Activated T-helper 2 cell treated with anti-CD3 and anti-CD28 coated beads, Interferon-gamma antibody, Interleukin-2, Interleukin-4, amounts not matched to agents 10 μg/mL and 5 μg/mL and 100 μg/mL, durations not matched to agents 14 hours and 24 hours and 36 hours (primary cell): ENCODE results near the gene PXDC1. TPM values are rescaled to one million over a fixed set of nuclear protein-coding genes. Genes with fewer than 3 reads are reported as not detected.

Source experiments
- DNase-seq: peaks from one replicate; pipeline ENCODE4 v3.0.0; 2021; ENCODE audit warnings: low spot score
- H3K27ac Mint-ChIP-seq: one replicate; pipeline ENCODE4 v1.8.0; 2021; ENCODE audit warnings: mixed read lengths
- H3K27me3 Mint-ChIP-seq: one replicate; pipeline ENCODE4 v1.8.0; 2021; ENCODE audit warnings: low read depth, mixed read lengths
- H3K36me3 Mint-ChIP-seq: one replicate; pipeline ENCODE4 v1.8.0; 2021; ENCODE audit warnings: low read depth, mixed read lengths
- H3K4me1 Mint-ChIP-seq: one replicate; pipeline ENCODE4 v1.8.0; 2021; ENCODE audit warnings: low read depth, mixed read lengths
- H3K4me3 Mint-ChIP-seq: one replicate; pipeline ENCODE4 v1.8.0; 2021; ENCODE audit warnings: low read depth, mild to moderate bottlenecking, moderate library complexity, mixed read lengths
- H3K9me3 Mint-ChIP-seq: one replicate; pipeline ENCODE4 v1.8.0; 2021; ENCODE audit warnings: mixed read lengths
- intact Hi-C: fragments of 100-400 bp; cut with micrococcal nuclease; formaldehyde crosslinking; loops from one replicate; pipeline ENCODE4 v1.15.1; 2023
- total RNA-seq: library from RNA; stranded (reverse); gene quantifications from 2 replicates; pipeline ENCODE4 v1.2.3, GENCODE V29; 2022

Gene PXDC1
- 1.1 and 1.2 TPM in 2 replicates for total RNA-seq

GRCh38 chr6:3751077-3751729 lies at the start of gene PXDC1:
Gene PXDC1 (minus strand): TSS chr6:3751713. CDS start chr6:3751531, 182 bp downstream.
- DNase-seq, result no peak
- H3K9me3 Mint-ChIP-seq, result no peaks in the 10 kb centered on the region
- H3K27ac Mint-ChIP-seq, result no peak within 1 kb of the TSS
- H3K4me3 Mint-ChIP-seq, result peak within 1 kb of the TSS; percentile 46
- intact Hi-C loops, result no loop called here
- H3K27me3 Mint-ChIP-seq, result peaks cover 64% of the 10 kb centered on the region
- peaks cover 2% of the 10 kb centered on the region for H3K4me1 Mint-ChIP-seq
- no peaks in the 10 kb centered on the region for H3K36me3 Mint-ChIP-seq

DNA sequence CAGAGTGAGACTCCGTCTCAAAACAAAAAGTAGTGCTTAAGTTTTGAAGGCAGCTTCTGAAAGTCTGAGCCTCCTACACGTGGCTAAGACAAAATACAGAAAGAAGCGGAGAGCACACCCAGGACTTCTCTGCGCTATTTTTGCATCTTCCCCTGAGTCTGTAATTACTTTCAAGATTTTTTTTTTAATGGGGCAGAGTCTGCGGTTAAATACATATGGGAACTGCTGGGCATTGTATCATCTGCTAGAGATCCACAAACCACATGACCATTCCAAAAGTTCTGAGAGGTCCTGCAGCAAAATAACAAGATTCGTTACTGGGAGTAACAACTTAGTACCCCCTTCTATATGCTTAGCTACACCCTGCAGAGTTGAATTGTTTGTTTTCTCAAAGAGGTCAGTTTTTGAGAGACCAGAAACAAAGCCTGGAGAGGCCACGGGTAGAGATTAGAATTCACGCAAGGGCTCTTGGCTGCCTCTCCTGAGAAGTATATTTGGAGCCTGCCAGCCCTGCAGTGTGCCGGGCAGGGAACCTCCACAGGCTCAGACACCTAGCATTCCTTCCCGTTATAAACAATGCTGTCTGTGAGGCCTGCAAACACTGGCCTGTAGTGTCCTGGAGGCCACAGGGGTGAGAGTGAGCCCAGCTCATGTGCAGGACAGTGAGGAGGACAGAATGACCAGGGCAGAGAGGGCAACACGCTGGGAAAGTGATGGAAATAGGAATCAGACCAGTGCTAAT lies 49.5 kb upstream of the PXDC1 start:
- Mint-ChIP-seq H3K4me1 (no peaks in the 10 kb centered on the region), H3K9me3 (no peaks in the 10 kb centered on the region), H3K27ac (no peak overlapping the region), H3K27me3 (no peaks in the 10 kb centered on the region), H3K4me3 (no peak overlapping the region), H3K36me3 (no peaks in the 10 kb centered on the region)
- intact Hi-C loops, result no loop called here
- DNase-seq, result no peak

- Mint-ChIP-seq H3K27me3 (no peaks in the 10 kb centered on the region), H3K4me1 (no peaks in the 10 kb centered on the region), H3K9me3 (no peaks in the 10 kb centered on the region), H3K27ac (no peak overlapping the region), H3K36me3 (no peaks in the 10 kb centered on the region), H3K4me3 (no peak overlapping the region)
- intact Hi-C loops, result no loop called here
- DNase-seq, result no peak
These were observed 48.2 kb upstream of the PXDC1 start for GRCh38 chr6:3799719-3800118.

DNA sequence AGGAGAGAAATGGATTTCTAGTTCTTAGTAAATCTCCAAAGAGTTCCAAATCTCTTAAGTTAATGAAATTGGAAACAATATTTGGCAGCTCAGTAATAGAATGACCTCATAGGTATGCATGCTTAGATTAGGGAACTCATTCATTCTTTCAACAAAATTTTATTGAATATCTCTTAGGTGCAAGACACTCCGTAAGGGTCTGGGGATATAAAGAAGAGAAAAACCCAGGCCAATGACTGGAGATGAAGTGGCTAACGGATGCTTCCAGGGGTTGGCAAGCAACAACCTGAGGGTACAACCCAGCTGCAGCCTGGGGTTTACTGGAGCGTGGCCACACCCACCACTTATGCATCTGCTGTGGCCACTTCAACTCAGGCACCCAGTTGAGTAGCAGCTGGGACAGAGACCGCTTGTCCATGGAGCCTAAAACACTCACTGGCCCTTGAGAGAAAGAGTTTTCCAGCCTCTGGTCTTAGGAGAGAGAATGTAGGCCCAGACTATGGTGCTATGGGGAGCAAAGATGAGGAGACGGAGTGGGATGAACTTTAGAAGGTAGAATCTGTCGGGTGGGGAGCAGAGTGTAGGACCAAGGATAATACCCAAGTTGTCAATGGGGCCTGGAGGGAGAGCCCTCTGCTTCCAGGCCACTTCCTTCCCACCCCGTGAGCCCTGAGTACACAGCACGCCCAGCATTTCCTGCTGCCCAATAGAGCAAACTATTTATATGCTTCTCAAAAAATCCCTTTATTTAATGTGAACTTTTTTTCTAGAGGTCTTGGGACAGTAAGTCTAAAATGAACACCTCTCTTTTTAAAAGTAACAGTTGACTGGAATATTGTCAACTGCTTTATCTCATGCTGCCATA lies 46.8 kb upstream of the PXDC1 start:
- no peak overlapping the region for H3K4me3 Mint-ChIP-seq

GRCh38 chr6:3797231-3798054 lies 45.9 kb upstream of the PXDC1 start:
- H3K4me1 Mint-ChIP-seq, result no peaks in the 10 kb centered on the region
- H3K9me3 Mint-ChIP-seq, result no peaks in the 10 kb centered on the region
- no peak overlapping the region for H3K27ac Mint-ChIP-seq
- intact Hi-C loops, result no loop called here
- H3K36me3 Mint-ChIP-seq, result no peaks in the 10 kb centered on the region
- H3K4me3 Mint-ChIP-seq, result no peak overlapping the region
- no peak for DNase-seq
- no peaks in the 10 kb centered on the region for H3K27me3 Mint-ChIP-seq

More for the DNA sequence above, 46.8 kb upstream of the PXDC1 start:
- intact Hi-C loops, result no loop called here
- no peak overlapping the region for H3K27ac Mint-ChIP-seq
- no peaks in the 10 kb centered on the region for H3K4me1 Mint-ChIP-seq
- no peaks in the 10 kb centered on the region for H3K9me3 Mint-ChIP-seq
- H3K36me3 Mint-ChIP-seq, result no peaks in the 10 kb centered on the region
- no peaks in the 10 kb centered on the region for H3K27me3 Mint-ChIP-seq
- no peak for DNase-seq

GRCh38 chr6:3796719-3797041 lies 45.2 kb upstream of the PXDC1 start:
- Mint-ChIP-seq H3K27ac (no peak overlapping the region), H3K9me3 (no peaks in the 10 kb centered on the region), H3K36me3 (no peaks in the 10 kb centered on the region), H3K4me1 (no peaks in the 10 kb centered on the region), H3K4me3 (no peak overlapping the region), H3K27me3 (no peaks in the 10 kb centered on the region)
- intact Hi-C loops, result no loop called here
- no peak for DNase-seq

DNA sequence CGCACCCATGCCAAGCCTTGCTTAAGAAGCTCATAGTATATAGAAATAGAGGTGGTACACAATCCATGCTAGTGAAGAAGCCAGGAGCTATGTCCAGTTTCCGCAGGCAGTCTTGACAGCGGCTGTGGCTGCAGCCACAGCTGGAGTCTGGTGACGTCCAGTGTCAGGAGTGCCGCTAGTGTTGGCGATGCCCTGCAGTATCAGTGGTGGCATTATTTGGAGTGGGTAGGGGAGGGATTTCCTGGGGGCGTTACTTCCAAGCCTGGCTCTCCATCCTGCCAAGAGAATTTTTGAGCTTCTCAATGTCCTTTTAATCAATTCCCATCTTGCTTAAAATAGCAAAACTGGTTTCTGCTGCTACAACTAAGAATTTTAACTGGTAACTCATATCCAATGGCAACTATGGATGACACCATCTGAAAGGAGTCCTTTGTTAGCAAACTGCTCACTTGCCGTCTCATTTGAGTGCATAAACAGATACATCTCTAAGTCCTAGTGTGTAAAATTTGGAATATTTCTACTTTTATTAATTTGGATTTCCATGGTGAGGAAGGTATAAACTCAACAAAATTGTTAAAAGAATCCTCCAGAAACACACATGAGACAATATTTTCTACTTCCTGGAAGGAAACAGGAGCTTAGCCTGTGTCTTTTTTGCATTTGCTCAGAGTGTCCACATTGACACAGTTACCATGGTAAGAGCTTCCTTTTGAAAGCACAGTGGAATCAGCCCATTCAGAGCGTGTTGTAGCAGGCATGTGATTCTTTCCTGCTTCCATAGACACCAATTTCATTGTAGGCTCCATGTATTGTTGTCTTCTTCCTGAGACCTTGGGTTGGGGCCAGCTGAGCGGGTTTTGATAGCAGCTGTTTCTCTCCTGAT lies 44.6 kb upstream of the PXDC1 start:
- Mint-ChIP-seq H3K4me1 (no peaks in the 10 kb centered on the region), H3K27ac (no peak overlapping the region), H3K4me3 (no peak overlapping the region), H3K36me3 (no peaks in the 10 kb centered on the region), H3K9me3 (no peaks in the 10 kb centered on the region), H3K27me3 (no peaks in the 10 kb centered on the region)
- intact Hi-C loops, result no loop called here
- DNase-seq, result no peak

DNA sequence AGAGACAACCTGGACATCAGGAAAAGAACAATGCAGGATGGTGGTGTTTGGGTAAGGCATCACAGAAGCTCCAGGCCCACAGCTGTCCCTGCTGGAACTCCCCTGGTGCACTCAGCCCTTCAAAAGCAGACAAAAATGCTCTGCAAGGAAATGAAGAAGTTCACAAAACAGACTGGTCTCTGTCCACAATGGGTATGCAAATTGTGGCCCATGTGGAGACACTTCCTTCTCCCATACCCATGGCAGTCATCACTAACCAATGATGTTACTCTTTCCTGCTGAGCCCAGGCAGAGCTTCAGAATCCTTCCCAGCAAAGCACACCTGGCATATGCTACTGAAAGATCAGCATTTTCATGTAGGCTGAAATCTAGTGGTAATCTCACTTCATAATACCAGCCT lies 42.6 kb upstream of the PXDC1 start:
- no peak for DNase-seq
- no peaks in the 10 kb centered on the region for H3K4me1 Mint-ChIP-seq
- H3K4me3 Mint-ChIP-seq, result no peak overlapping the region
- no peaks in the 10 kb centered on the region for H3K36me3 Mint-ChIP-seq
- intact Hi-C loops, result no loop called here
- no peaks in the 10 kb centered on the region for H3K27me3 Mint-ChIP-seq
- no peak overlapping the region for H3K27ac Mint-ChIP-seq
- H3K9me3 Mint-ChIP-seq, result no peaks in the 10 kb centered on the region

- Mint-ChIP-seq H3K9me3 (no peaks in the 10 kb centered on the region), H3K4me3 (no peak overlapping the region), H3K36me3 (no peaks in the 10 kb centered on the region), H3K4me1 (no peaks in the 10 kb centered on the region), H3K27ac (no peak overlapping the region), H3K27me3 (no peaks in the 10 kb centered on the region)
- intact Hi-C loops, result no loop called here
- DNase-seq, result no peak
These were observed 42.0 kb upstream of the PXDC1 start for GRCh38 chr6:3793545-3793944.

DNA sequence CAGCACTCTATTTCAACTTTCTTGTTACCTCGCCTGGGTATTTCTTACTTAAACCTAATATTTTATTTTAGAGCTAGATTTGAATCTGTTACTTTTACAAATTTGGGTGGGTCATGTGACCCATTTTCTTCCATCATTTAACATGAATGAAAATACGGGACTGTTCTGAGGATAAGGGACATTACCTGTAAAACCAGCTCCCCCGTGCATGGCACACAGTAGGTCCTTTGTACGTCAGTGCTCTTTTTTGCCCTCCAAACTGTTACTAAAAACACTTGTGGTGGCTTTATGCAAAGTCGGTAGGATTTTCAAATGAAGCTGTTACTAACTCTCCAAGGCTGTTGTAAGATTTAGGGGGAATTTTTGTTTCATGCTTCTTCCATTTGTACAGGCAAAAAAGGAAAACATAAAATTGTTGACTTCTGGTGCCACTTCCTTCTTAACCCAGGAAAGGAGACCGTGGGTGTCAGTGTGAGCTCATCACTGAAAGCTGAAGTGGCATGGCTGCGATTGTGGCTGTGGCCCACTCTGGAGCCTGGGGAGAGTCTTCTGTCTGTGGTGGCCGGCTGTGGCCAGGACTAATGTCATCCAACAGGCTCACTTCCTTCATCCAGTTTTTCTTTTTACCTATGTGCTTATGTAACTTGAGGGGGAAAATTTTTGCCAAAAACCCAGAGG lies 40.2 kb upstream of the PXDC1 start:
- Mint-ChIP-seq H3K4me3 (no peak overlapping the region), H3K27me3 (no peaks in the 10 kb centered on the region), H3K4me1 (no peaks in the 10 kb centered on the region), H3K27ac (no peak overlapping the region), H3K36me3 (no peaks in the 10 kb centered on the region), H3K9me3 (no peaks in the 10 kb centered on the region)
- intact Hi-C loops, result loop anchor here (2.0 kb wide), 1 partner anchor 47 kb away; no protein-coding TSS in a partner anchor
- no peak for DNase-seq

DNA sequence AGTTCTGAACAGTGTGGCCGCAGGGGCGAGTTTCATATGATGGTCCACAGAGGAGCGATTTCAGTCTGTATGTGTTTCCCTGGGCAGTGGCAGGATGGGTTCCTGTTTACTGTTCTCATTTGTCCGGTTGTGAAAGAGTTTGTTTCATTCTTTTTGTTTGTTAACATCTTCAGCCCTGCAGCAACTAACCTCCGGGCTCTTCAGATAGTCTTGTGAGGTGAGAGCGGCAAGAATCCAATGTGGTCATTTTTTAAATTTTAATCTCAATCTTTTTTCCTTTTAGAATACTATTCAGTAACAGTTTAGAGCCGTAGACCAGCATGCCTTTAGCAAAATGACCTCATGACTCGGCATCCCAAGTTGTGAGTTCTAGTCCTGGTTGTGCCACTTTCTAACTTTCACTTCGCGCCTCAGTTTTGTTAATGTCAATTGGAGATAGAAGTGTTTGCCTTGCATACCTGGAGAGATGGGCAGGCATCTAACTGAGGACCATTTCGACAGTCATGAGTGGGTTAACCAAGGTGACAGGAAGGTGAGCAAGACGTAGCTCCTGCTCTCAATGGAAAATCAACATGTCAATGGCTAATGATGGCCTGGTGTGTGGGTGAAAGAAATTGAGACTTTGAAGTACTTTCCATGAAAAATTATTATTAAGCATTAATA lies 38.5 kb upstream of the PXDC1 start:
- no peak overlapping the region for H3K27ac Mint-ChIP-seq
- intact Hi-C loops, result loop anchor here (2.0 kb wide), 1 partner anchor 45 kb away; no protein-coding TSS in a partner anchor
- no peaks in the 10 kb centered on the region for H3K9me3 Mint-ChIP-seq
- H3K27me3 Mint-ChIP-seq, result no peaks in the 10 kb centered on the region
- no peaks in the 10 kb centered on the region for H3K4me1 Mint-ChIP-seq
- DNase-seq, result no peak
- H3K4me3 Mint-ChIP-seq, result no peak overlapping the region
- no peaks in the 10 kb centered on the region for H3K36me3 Mint-ChIP-seq
